MM.1S (cell line): ENCODE data around the gene PIEZO2.

Experiments
- DNase-seq: peaks from one replicate; pipeline ENCODE4 v3.0.0-alpha.2; 2015
- H2AFZ ChIP-seq: fragments of 300-600 bp; sonication (generic); 2 replicates; pipeline ENCODE4 v1.6.0; 2016; ENCODE audit warnings: antibody characterized with exemption, low read length
- H3F3A ChIP-seq: fragments of 300-600 bp; sonication (generic); 2 replicates; pipeline ENCODE4 v1.6.1; 2016; ENCODE audit warnings: mild to moderate bottlenecking, antibody characterized with exemption, low read length, moderate library complexity, mixed read lengths; ENCODE audit not compliant: insufficient read depth
- H3K27ac ChIP-seq: fragments of 300-600 bp; sonication (generic); 2 replicates; pipeline ENCODE4 v1.5.1; 2016; ENCODE audit warnings: mild to moderate bottlenecking, low read length
- H3K27me3 ChIP-seq: fragments of 300-600 bp; sonication (generic); replicated peaks from 2 replicates; pipeline ENCODE4 v1.6.0; 2016; ENCODE audit warnings: low read length; ENCODE audit not compliant: insufficient read depth
- H3K36me3 ChIP-seq: fragments of 300-600 bp; sonication (generic); replicated peaks from 2 replicates; pipeline ENCODE4 v1.6.1; 2016; ENCODE audit warnings: mild to moderate bottlenecking, low read length, mixed read lengths; ENCODE audit not compliant: insufficient read depth
- H3K4me1 ChIP-seq: fragments of 300-600 bp; sonication (generic); 2 replicates; pipeline ENCODE4 v1.6.1; 2016; ENCODE audit warnings: low read length, mixed read lengths
- H3K4me2 ChIP-seq: fragments of 300-600 bp; sonication (generic); 2 replicates; pipeline ENCODE4 v1.6.0; 2016; ENCODE audit warnings: low read depth, low read length
- H3K4me3 ChIP-seq: fragments of 300-600 bp; sonication (generic); 2 replicates; pipeline ENCODE4 v1.5.1; 2016; ENCODE audit warnings: low read length, mixed read lengths
- H3K79me2 ChIP-seq: fragments of 300-600 bp; sonication (generic); 2 replicates; pipeline ENCODE4 v1.6.1; 2016; ENCODE audit warnings: mixed run types, low read length, mixed read lengths
- H3K9ac ChIP-seq: fragments of 300-600 bp; sonication (generic); 2 replicates; pipeline ENCODE4 v1.6.1; 2016; ENCODE audit warnings: low read length, mixed read lengths
- H3K9me2 ChIP-seq: fragments of 300-600 bp; sonication (generic); replicated peaks from 2 replicates; pipeline ENCODE4 v1.6.1; 2016; ENCODE audit warnings: mild to moderate bottlenecking, low read length, mixed read lengths; ENCODE audit not compliant: insufficient read depth
- H3K9me3 ChIP-seq: fragments of 300-600 bp; sonication (generic); replicated peaks from 2 replicates; pipeline ENCODE4 v1.6.1; 2016; ENCODE audit warnings: mild to moderate bottlenecking, low read length, mixed read lengths; ENCODE audit not compliant: insufficient read depth
- H4K20me1 ChIP-seq: fragments of 300-600 bp; sonication (generic); 2 replicates; pipeline ENCODE4 v1.6.1; 2016; ENCODE audit warnings: mild to moderate bottlenecking, low read length, moderate library complexity, mixed read lengths; ENCODE audit not compliant: insufficient read depth
- EZH2 ChIP-seq: fragments of 300-600 bp; sonication (generic); optimal IDR thresholded peaks from 2 replicates; pipeline ENCODE3; 2017; ENCODE audit warnings: low read depth, mild to moderate bottlenecking, antibody characterized with exemption, low read length, mixed read lengths
- EZH2phosphoT487 ChIP-seq: fragments of 300-600 bp; sonication (generic); IDR thresholded peaks from 2 replicates; pipeline ENCODE4 v1.6.1; 2018; ENCODE audit warnings: antibody characterized with exemption, low read length
- TF ChIP-seq, protein P1 (sequence below): fragments of 300-600 bp; sonication (generic); IDR thresholded peaks from 2 replicates; pipeline ENCODE4 v1.5.1; 2016; ENCODE audit warnings: antibody characterized with exemption, low read length, mixed read lengths

The PIEZO2 gene

DNA sequence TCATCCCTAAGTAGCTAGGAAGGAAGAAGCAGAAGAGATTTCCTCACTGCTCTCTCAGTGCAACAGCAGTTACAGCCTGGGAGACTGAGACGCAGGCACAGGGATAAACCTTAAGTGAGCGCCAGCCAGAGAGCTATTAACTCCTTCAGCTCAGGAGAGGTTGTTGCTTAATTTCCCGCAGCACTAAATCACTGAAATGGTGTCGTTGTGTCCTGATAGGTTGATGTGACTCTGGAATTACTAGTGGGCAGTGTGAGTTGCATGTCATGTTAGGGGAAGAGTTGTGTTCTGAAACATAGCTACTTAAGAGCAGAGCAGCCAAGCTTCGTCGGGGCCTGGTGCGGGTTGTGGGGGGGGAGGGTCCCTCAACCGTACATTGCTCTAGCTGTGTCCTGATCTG, 397.7 kb downstream of the PIEZO2 start:
- DNase-seq = no peak
- Histone ChIP-seq H3K4me2 (no peak overlapping the region), H3K36me3 (no peaks in the 10 kb centered on the region), H3F3A (no peaks in the 10 kb centered on the region), H3K9ac (no peak overlapping the region), H3K27me3 (no peaks in the 10 kb centered on the region), H3K79me2 (no peaks in the 10 kb centered on the region), H3K4me3 (no peak overlapping the region), H2AFZ (no peak overlapping the region), H3K27ac (no peak overlapping the region), H3K4me1 (no peaks in the 10 kb centered on the region), H3K9me2 (no peaks in the 10 kb centered on the region), H3K9me3 (no peaks in the 10 kb centered on the region), H4K20me1 (no peaks in the 10 kb centered on the region)
- TF ChIP-seq EZH2phosphoT487 = no peak
- TF ChIP-seq, protein P1, sequence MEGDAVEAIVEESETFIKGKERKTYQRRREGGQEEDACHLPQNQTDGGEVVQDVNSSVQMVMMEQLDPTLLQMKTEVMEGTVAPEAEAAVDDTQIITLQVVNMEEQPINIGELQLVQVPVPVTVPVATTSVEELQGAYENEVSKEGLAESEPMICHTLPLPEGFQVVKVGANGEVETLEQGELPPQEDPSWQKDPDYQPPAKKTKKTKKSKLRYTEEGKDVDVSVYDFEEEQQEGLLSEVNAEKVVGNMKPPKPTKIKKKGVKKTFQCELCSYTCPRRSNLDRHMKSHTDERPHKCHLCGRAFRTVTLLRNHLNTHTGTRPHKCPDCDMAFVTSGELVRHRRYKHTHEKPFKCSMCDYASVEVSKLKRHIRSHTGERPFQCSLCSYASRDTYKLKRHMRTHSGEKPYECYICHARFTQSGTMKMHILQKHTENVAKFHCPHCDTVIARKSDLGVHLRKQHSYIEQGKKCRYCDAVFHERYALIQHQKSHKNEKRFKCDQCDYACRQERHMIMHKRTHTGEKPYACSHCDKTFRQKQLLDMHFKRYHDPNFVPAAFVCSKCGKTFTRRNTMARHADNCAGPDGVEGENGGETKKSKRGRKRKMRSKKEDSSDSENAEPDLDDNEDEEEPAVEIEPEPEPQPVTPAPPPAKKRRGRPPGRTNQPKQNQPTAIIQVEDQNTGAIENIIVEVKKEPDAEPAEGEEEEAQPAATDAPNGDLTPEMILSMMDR = no peak
- no peak for TF ChIP-seq EZH2

DNA sequence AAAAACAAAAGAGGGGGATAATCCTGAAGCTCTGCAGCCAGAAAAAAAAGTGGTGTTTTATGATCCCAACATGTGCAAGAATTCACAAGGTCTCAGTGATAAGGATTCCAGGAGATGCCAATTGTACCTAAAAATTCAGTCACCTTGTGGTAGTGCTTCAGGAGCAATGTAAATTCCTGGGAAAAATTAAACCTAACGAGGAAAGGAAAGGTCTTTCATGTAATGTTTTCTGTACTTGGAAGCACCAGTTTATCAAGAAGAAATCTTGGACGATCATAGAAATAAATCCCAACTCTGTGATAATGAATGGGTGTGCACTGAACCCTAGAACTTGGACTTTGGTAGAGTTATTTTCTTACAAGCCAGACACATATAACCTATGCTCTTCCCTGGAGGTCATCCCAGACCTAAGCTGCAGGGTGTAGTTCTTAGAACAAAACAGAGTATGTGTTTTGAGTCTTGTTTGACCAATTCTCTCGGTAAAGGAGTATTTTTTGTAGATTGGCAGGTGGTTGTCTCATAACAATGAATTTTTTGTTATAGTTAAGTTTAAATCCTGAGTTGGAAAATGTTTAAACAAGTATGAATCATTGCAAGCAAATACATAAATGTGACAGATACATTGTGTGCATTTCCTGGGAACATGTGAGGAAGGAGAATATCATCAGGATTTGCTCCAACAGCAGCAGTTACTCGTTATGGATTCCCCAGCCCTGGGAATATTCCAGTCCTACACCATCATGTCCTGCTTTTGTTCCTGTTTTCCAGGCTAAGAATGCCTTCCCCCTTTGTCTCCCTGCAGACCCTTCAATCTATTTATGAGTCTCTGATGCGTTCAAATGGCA, 399.0 kb downstream of the PIEZO2 start:
- Histone ChIP-seq H3K4me1 (no peaks in the 10 kb centered on the region), H3K27me3 (no peaks in the 10 kb centered on the region), H2AFZ (no peak overlapping the region), H4K20me1 (no peaks in the 10 kb centered on the region), H3K36me3 (no peaks in the 10 kb centered on the region), H3K9me2 (no peaks in the 10 kb centered on the region), H3K4me3 (no peak overlapping the region), H3K27ac (no peak overlapping the region), H3F3A (no peaks in the 10 kb centered on the region), H3K9me3 (no peaks in the 10 kb centered on the region), H3K9ac (no peak overlapping the region), H3K79me2 (no peaks in the 10 kb centered on the region), H3K4me2 (no peak overlapping the region)
- TF ChIP-seq EZH2 (no peak), EZH2phosphoT487 (no peak)
- TF ChIP-seq, protein P1 = no peak
- no peak for DNase-seq

DNA sequence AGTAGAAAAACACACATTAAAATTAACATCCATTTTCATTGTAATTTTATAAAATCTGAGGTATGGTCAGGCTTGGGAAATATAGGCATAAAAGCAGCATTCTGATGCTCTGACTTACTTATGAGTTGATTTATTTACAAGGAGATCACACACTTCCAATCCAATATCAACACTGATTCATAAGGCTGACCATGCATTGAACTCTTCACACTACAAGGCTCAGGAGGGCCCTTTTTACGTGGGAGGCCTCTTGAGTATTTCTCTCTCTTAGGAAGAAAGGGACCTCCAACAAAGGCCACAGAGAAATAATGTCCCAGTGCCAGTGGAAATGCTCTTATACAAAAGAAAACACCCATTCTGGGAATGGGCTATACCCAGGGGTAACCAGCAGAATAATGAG, 400.7 kb downstream of the PIEZO2 start:
- no peaks in the 10 kb centered on the region for H3K36me3 ChIP-seq
- H3K79me2 ChIP-seq = no peaks in the 10 kb centered on the region
- no peak overlapping the region for H2AFZ ChIP-seq
- no peaks in the 10 kb centered on the region for H3F3A ChIP-seq
- no peaks in the 10 kb centered on the region for H4K20me1 ChIP-seq
- no peaks in the 10 kb centered on the region for H3K27me3 ChIP-seq
- no peaks in the 10 kb centered on the region for H3K4me1 ChIP-seq
- H3K27ac ChIP-seq = no peak overlapping the region
- no peak for DNase-seq
- no peaks in the 10 kb centered on the region for H3K9me2 ChIP-seq
- TF ChIP-seq, protein P1 = no peak
- TF ChIP-seq EZH2 = no peak
- no peak for TF ChIP-seq EZH2phosphoT487
- no peak overlapping the region for H3K9ac ChIP-seq
- no peak overlapping the region for H3K4me2 ChIP-seq
- no peaks in the 10 kb centered on the region for H3K9me3 ChIP-seq
- H3K4me3 ChIP-seq = no peak overlapping the region
